Measurements from ENCODE around the gene PC. TPM values are rescaled to one million over a fixed set of nuclear protein-coding genes. Genes with fewer than 3 reads are reported as not detected.
A peak's percentile ranks its signal among the peaks of the same experiment; 100 is the strongest.

Gene PC
- polyA plus RNA-seq, 2 of the 4 experiments (the other 2 are of a cell fraction) = 14.2 to 45.9 TPM

- WGBS (ENCODE audit: missing lambda C conversion rate) = 86% methylated on average over 16 of the region's 18 CpGs
- ATAC-seq (no peak), DNase-seq (ENCODE audit: low read depth in 1 of 2, low spot score in 1 of 2) (peak in 1 of 2 experiments; percentile 48), FAIRE-seq (no peak)
- Histone ChIP-seq H3K4me3 (no peak overlapping the region), H3K4me2 (no peak overlapping the region), H3K4me1 (peaks cover 28% of the 10 kb centered on the region), H3K9me3 (no peaks in the 10 kb centered on the region), H3K27ac (peak overlapping the region in 1 of 2 experiments; percentile 79; a peak in 2 of 6 replicates)
- CTCF ChIA-PET = interaction anchor here (0.5 to 2.5 kb wide), 7 partner anchors 9 to 249 kb away, joined by 3 to 9 read pairs (median 6); no protein-coding TSS in a partner anchor
- TF ChIP-seq SMC3 (IDR thresholded peaks at IDR 0.05) (0 out of 3 replicates have a peak, but pooled peaks have one; percentile 6), RAD21 (conservative IDR thresholded peaks at IDR 0.05 in 1 of 2, IDR thresholded peaks at IDR 0.05 in 1 of 2) (peak in 1 of 2 experiments; percentile 26; a peak in 1 of 5 replicates), RCOR1 (IDR thresholded peaks at IDR 0.05; ENCODE audit: low read depth, low read length) (no peak)
- POLR2A ChIA-PET = no interaction called here
These were observed 97.7 kb downstream of the PC start for GRCh38 chr11:66860449-66860831.

DNA sequence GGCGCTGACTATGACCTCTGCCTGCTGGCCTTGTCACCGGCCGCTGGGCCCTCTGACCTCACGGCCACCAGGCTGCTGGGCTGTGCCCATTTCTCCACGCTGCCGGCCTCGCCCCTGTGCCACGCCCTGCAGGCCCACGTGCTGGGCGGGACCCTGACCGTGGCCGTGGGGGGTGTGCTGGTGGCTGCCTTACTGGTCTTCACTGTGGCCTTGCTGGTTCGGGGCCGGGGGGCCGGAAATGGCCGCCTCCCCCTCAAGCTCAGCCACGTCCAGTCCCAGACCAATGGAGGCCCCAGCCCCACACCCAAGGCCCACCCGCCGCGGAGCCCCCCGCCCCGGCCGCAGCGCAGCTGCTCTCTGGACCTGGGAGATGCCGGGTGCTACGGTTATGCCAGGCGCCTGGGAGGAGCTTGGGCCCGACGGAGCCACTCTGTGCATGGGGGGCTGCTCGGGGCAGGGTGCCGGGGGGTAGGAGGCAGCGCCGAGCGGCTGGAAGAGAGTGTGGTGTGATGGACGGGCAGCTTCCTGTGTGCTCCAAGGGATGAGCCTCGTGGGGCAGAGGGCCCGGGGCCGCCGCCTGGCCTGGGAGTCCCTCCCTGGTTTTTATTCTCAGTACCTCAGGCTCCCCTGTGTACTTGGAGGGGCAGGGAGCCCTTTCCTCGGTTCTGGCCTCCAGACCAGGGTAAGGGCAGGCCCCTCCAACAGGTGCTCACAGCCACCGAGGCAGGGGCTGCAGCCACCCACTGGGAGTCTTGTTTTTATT, 98.3 kb downstream of the PC start:
- peaks cover 34% of the 10 kb centered on the region for H3K4me1 ChIP-seq
- TF ChIP-seq RCOR1 (IDR thresholded peaks at IDR 0.05; ENCODE audit: low read depth, low read length) = no peak
- peak; percentile 57 for TF ChIP-seq MAX (IDR thresholded peaks at IDR 0.05)
- 0 out of 2 replicates have a peak, but pooled peaks have one; percentile 16 for TF ChIP-seq POLR2AphosphoS2 (conservative IDR thresholded peaks at IDR 0.05; ENCODE audit: low read length)
- no peak for TF ChIP-seq CBX2 (IDR thresholded peaks at IDR 0.05; ENCODE audit: borderline replicate concordance, low read depth)
- no peak for TF ChIP-seq FOSL2 (IDR thresholded peaks at IDR 0.05)
- TF ChIP-seq FOSL2 (CRISPR knock-in tag; IDR thresholded peaks at IDR 0.05) = no peak
- TF ChIP-seq ELK1 (IDR thresholded peaks at IDR 0.05; ENCODE audit: low read depth, low read length) = no peak
- TF ChIP-seq, protein P1, sequence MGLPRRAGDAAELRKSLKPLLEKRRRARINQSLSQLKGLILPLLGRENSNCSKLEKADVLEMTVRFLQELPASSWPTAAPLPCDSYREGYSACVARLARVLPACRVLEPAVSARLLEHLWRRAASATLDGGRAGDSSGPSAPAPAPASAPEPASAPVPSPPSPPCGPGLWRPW (IDR thresholded peaks at IDR 0.05) = no peak
- TF ChIP-seq, protein P2, sequence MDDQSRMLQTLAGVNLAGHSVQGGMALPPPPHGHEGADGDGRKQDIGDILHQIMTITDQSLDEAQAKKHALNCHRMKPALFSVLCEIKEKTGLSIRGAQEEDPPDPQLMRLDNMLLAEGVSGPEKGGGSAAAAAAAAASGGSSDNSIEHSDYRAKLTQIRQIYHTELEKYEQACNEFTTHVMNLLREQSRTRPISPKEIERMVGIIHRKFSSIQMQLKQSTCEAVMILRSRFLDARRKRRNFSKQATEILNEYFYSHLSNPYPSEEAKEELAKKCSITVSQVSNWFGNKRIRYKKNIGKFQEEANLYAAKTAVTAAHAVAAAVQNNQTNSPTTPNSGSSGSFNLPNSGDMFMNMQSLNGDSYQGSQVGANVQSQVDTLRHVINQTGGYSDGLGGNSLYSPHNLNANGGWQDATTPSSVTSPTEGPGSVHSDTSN (IDR thresholded peaks at IDR 0.05) = peak; percentile 14; the same call in 1 of the 2 replicates
- ChIA-PET POLR2A (no interaction called here), CTCF (interaction anchor here (0.5 to 2.9 kb wide), 6 partner anchors 10 to 249 kb away, joined by 3 to 17 read pairs (median 8); partner anchors contain the start of gene C11orf86)
- DNase-seq (ENCODE audit: low read depth in 1 of 2, low spot score in 1 of 2) = peak in 1 of 2 experiments; percentile 40
- no peak overlapping the region for H3K4me3 ChIP-seq
- FAIRE-seq = no peak
- peak overlapping the region; percentile 38 for H3K4me2 ChIP-seq
- no peaks in the 10 kb centered on the region for H3K9me3 ChIP-seq
- H3K27ac ChIP-seq = peak overlapping the region; percentile 30 to 79; a peak in 5 of 6 replicates
- ATAC-seq = no peak
- 66% methylated on average over 25 of the region's 41 CpGs for WGBS (ENCODE audit: missing lambda C conversion rate)

- Histone ChIP-seq H3K4me2 (peak overlapping the region; percentile 38), H3K4me1 (peaks cover 34% of the 10 kb centered on the region), H3K27ac (peak overlapping the region; percentile 30 to 79; a peak in 5 of 6 replicates), H3K9me3 (no peaks in the 10 kb centered on the region), H3K4me3 (no peak overlapping the region)
- TF ChIP-seq HOXB13 (CRISPR knock-in tag; IDR thresholded peaks at IDR 0.05; ENCODE audit: low read depth) (no peak), MAX (IDR thresholded peaks at IDR 0.05) (peak; percentile 60; the same call in 1 of the 2 replicates)
- TF ChIP-seq, protein P2 (IDR thresholded peaks at IDR 0.05) = 0 out of 2 replicates have a peak, but pooled peaks have one; percentile 19
- ATAC-seq (no peak), DNase-seq (ENCODE audit: low read depth in 1 of 2, low spot score in 1 of 2) (no peak), FAIRE-seq (no peak)
- ChIA-PET CTCF (interaction anchor here (0.6 to 2.9 kb wide), 3 partner anchors 11 to 195 kb away, joined by 3 to 17 read pairs (median 8); partner anchors contain the start of gene C11orf86), POLR2A (no interaction called here)
- 80% methylated on average over 24 of the region's 29 CpGs for WGBS (ENCODE audit: missing lambda C conversion rate)
These were observed 99.1 kb downstream of the PC start for GRCh38 chr11:66858939-66859685.
